Measurements from ENCODE around the gene SESN3.
"Not testable (repeated sequence)": the region's sequence is repeated elsewhere in the genome, so short reads cannot be mapped to it uniquely, and the experiment has no call there.

GRCh38 chr11:95227060-95227459, 3.9 kb downstream of the SESN3 start:
- TF ChIP-seq CTCF (IDR thresholded peaks at IDR 0.05); ERG (CRISPR knock-in tag; IDR thresholded peaks at IDR 0.05): not testable (repeated sequence)

All from WTC11 (cell line).